ENCODE data around the gene ACAT2.
"Not testable (repeated sequence)": the region's sequence is repeated elsewhere in the genome, so short reads cannot be mapped to it uniquely, and the experiment has no call there.

The ACAT2 gene

GRCh38 chr6:159726255-159726917, 35.5 kb upstream of the ACAT2 start:
- TF ChIP-seq, protein P1, sequence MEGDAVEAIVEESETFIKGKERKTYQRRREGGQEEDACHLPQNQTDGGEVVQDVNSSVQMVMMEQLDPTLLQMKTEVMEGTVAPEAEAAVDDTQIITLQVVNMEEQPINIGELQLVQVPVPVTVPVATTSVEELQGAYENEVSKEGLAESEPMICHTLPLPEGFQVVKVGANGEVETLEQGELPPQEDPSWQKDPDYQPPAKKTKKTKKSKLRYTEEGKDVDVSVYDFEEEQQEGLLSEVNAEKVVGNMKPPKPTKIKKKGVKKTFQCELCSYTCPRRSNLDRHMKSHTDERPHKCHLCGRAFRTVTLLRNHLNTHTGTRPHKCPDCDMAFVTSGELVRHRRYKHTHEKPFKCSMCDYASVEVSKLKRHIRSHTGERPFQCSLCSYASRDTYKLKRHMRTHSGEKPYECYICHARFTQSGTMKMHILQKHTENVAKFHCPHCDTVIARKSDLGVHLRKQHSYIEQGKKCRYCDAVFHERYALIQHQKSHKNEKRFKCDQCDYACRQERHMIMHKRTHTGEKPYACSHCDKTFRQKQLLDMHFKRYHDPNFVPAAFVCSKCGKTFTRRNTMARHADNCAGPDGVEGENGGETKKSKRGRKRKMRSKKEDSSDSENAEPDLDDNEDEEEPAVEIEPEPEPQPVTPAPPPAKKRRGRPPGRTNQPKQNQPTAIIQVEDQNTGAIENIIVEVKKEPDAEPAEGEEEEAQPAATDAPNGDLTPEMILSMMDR (conservative IDR thresholded peaks at IDR 0.05), result no peak
- peak; percentile 14; the same call in 1 of the 2 replicates for TF ChIP-seq ZFX (IDR thresholded peaks at IDR 0.05)
- peak overlapping the region; percentile 94 for H3K27ac ChIP-seq

DNA sequence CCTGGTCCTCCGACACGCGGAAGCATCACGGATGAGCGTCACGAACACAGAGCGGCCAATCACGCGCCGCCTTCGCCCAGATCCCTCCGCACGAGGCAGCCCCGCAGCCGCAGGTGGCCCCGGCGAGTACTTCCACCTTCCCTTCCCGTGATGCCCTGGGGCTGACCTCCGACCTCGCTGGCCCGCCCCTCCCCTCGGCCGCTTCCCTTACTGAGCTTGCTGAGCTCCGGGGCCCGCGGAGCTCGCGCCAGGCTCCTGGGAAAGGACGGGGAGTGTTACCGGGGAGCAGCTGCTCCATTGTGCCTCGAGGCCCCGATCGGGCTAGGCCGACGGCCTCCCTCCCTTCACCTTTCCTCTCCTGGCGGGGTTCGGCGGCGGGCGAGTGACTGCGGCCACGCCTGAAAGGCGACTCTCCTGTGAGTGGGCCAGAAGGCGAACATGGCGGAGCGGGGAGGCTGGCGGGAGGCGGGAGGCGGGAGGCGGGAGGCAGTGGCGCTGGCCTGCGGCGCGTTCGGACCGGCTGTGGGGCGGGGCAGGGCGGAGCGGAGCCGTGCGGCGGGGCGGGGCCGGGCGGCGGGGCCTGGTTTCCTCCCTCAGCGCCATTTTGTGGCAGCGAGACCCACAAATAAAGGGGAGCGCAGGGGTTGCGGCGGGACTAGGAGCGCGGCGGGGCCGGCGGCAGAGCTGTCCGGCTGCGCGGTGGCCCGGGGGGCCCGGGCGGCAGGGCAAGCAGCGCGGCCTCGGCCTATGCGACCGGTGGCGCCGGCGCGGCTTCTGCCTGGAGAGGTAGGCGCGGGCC, 34.7 kb upstream of the ACAT2 start, which contains the start of gene WTAP:
Gene WTAP, plus strand, starts transcription at position 589 of the 799 bp plus-strand sequence. CDS start 8,760 bp downstream, outside the sequence.
- TF ChIP-seq, protein P1 (conservative IDR thresholded peaks at IDR 0.05), result no peak
- TF ChIP-seq ZFX (IDR thresholded peaks at IDR 0.05), result no peak
- peak within 1 kb of the TSS; percentile 94 for H3K27ac ChIP-seq

- TF ChIP-seq, protein P1 (conservative IDR thresholded peaks at IDR 0.05), result no peak
- peak; percentile 90 for TF ChIP-seq ZFX (IDR thresholded peaks at IDR 0.05)
- H3K27ac ChIP-seq, result peak overlapping the region; percentile 94
Observed at GRCh38 chr6:159727717-159728445, 34.0 kb upstream of the ACAT2 start.

DNA sequence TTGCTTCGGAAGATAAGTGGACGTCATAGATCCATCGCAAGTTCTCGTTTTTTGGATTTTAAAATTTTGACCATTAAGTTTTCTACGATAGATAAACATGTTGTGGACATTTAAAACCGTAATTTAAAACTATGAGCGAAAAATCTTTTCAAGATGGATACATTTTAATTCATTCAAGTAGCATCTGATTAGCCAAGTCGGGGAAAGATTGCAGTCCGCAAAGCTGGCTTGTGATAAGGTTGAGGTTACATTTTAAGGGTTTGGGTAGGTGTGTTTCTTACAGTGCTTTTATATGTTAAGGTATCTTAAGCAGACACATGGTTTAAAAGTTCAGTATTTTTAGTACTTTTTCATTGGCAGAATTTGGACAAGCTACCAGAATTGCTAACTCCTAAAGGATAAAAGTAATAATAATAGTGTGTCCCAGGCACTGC, 33.3 kb upstream of the ACAT2 start:
- TF ChIP-seq, protein P1 (conservative IDR thresholded peaks at IDR 0.05), result no peak
- no peak for TF ChIP-seq ZFX (IDR thresholded peaks at IDR 0.05)
- no peak overlapping the region for H3K27ac ChIP-seq

GRCh38 chr6:159729598-159730331, 32.1 kb upstream of the ACAT2 start:
- TF ChIP-seq, protein P1 (conservative IDR thresholded peaks at IDR 0.05), result no peak
- no peak for TF ChIP-seq ZFX (IDR thresholded peaks at IDR 0.05)

GRCh38 chr6:159730332-159730676, 31.5 kb upstream of the ACAT2 start:
- no peak for TF ChIP-seq ZFX (IDR thresholded peaks at IDR 0.05)
- TF ChIP-seq, protein P1 (conservative IDR thresholded peaks at IDR 0.05), result no peak

More at GRCh38 chr6:159729598-159730331, 32.1 kb upstream of the ACAT2 start:
- no peak overlapping the region for H3K27ac ChIP-seq

GRCh38 chr6:159732550-159732949, 29.3 kb upstream of the ACAT2 start:
- not testable (repeated sequence) for H3K27ac ChIP-seq

More at GRCh38 chr6:159730332-159730676, 31.5 kb upstream of the ACAT2 start:
- H3K27ac ChIP-seq, result no peak overlapping the region

DNA sequence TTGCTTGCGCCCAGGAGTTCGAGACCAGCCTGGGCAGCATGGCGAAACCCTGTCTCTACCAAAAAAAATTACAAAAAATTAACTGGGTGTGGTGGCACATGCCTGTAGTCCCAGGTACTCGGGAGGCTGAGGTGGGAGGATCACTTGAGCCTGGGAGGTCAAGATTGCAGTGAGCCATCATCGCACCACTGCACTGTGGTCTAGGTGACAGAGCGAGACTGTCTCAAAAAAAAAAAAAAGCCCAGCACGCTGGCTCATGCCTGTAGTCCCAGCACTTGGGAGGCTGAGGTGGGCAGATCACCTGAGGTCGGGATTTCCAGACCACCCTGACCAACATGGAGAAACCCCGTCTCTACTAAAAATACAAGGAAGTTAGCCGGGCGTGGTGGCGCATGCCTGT, 28.4 kb upstream of the ACAT2 start:
- H3K27ac ChIP-seq, result not testable (repeated sequence)
